Measurements from ENCODE around the gene PRKCE. TPM values are rescaled to one million over a fixed set of nuclear protein-coding genes. Genes with fewer than 3 reads are reported as not detected.

PRKCE gene
- total and polyA plus RNA-seq, 2 donors (not counting 1 experiment from before 2014, with no cell fraction given) = 23.6 to 271 TPM

GRCh38 chr2:45770811-45771210, 119.3 kb downstream of the PRKCE start:
- Mint-ChIP-seq H3K27ac (peak overlapping the region; percentile 8), H3K4me1 (peaks cover 79% of the 10 kb centered on the region), H3K4me3 (no peak overlapping the region), H3K9me3 (ENCODE audit: insufficient read depth) (no peaks in the 10 kb centered on the region), H3K27me3 (no peaks in the 10 kb centered on the region)
- TF ChIP-seq CTCF (IDR thresholded peaks at IDR 0.05) (no peak), EZH2 (IDR thresholded peaks at IDR 0.05; ENCODE audit: borderline replicate concordance, insufficient read depth, low read depth, low read length, poor library complexity, severe bottlenecking) (no peak)
- Histone ChIP-seq H4K20me1 (ENCODE audit: control insufficient read depth, insufficient read depth, low read length, poor library complexity, severe bottlenecking) (peaks cover 74% of the 10 kb centered on the region), H3K36me3 (replicated peaks in 1 of 2; ENCODE audit: control extremely low read depth in 1 of 2, control insufficient read depth in 1 of 2, extremely low read depth in 1 of 2, insufficient read depth in 2 of 2, low read length in 1 of 2) (no peaks in the 10 kb centered on the region), H2AFZ (ENCODE audit: insufficient read depth, low read depth, low read length, poor library complexity, severe bottlenecking) (no peak overlapping the region), H3K79me2 (ENCODE audit: control insufficient read depth, insufficient read depth, low read length) (peaks cover 85% of the 10 kb centered on the region), H3K27ac (ENCODE audit: low read length in 2 of 2) (no peak overlapping the region), H3K4me3 (ENCODE audit: control extremely low read depth in 1 of 5, extremely low read depth in 1 of 5, insufficient read depth in 1 of 5, low read depth in 2 of 5, low read length in 4 of 5) (no peak overlapping the region), H3K4me2 (replicated peaks; ENCODE audit: low read depth, low read length, poor library complexity, severe bottlenecking) (no peak overlapping the region), H3K9ac (ENCODE audit: low read length) (no peak overlapping the region), H3K4me1 (ENCODE audit: control insufficient read depth in 2 of 2, insufficient read depth in 2 of 2, low read length in 2 of 2) (peaks cover 34 to 50% of the 10 kb centered on the region in 2 donors), H3K9me3 (ENCODE audit: control extremely low read depth in 1 of 3, control insufficient read depth in 2 of 3, insufficient read depth in 1 of 3, low read length in 2 of 3) (no peaks in the 10 kb centered on the region), H3K27me3 (replicated peaks in 1 of 4; ENCODE audit: control extremely low read depth in 1 of 4, control insufficient read depth in 3 of 4, insufficient read depth in 4 of 4, low read length in 3 of 4) (no peaks in the 10 kb centered on the region)
- intact Hi-C loops (cut with micrococcal nuclease) = no loop called here
- 100% methylated on average over 1 of the region's 1 CpG for WGBS (ENCODE audit: insufficient coverage)
- no peak for ATAC-seq (ENCODE audit: low read depth)
- CTCF ChIA-PET = interaction anchor here (0.6 to 1.1 kb wide), 3 partner anchors 8 to 127 kb away, joined by 3 to 4 read pairs (median 4); no protein-coding TSS in a partner anchor
- no peak for DNase-seq
- POLR2A ChIA-PET = no interaction called here

- Histone ChIP-seq H3K79me2 (ENCODE audit: control insufficient read depth, insufficient read depth, low read length) (peaks cover 84% of the 10 kb centered on the region), H3K9ac (ENCODE audit: low read length) (no peak overlapping the region), H3K4me1 (ENCODE audit: control insufficient read depth in 2 of 2, insufficient read depth in 2 of 2, low read length in 2 of 2) (peaks cover 34 to 51% of the 10 kb centered on the region in 2 donors), H3K27ac (ENCODE audit: low read length in 2 of 2) (no peak overlapping the region), H2AFZ (ENCODE audit: insufficient read depth, low read depth, low read length, poor library complexity, severe bottlenecking) (no peak overlapping the region), H3K36me3 (replicated peaks in 1 of 2; ENCODE audit: control extremely low read depth in 1 of 2, control insufficient read depth in 1 of 2, extremely low read depth in 1 of 2, insufficient read depth in 2 of 2, low read length in 1 of 2) (no peaks in the 10 kb centered on the region), H3K27me3 (replicated peaks in 1 of 4; ENCODE audit: control extremely low read depth in 1 of 4, control insufficient read depth in 3 of 4, insufficient read depth in 4 of 4, low read length in 3 of 4) (no peaks in the 10 kb centered on the region), H3K9me3 (ENCODE audit: control extremely low read depth in 1 of 3, control insufficient read depth in 2 of 3, insufficient read depth in 1 of 3, low read length in 2 of 3) (no peaks in the 10 kb centered on the region), H3K4me2 (replicated peaks; ENCODE audit: low read depth, low read length, poor library complexity, severe bottlenecking) (no peak overlapping the region), H3K4me3 (ENCODE audit: control extremely low read depth in 1 of 5, extremely low read depth in 1 of 5, insufficient read depth in 1 of 5, low read depth in 2 of 5, low read length in 4 of 5) (no peak overlapping the region), H4K20me1 (ENCODE audit: control insufficient read depth, insufficient read depth, low read length, poor library complexity, severe bottlenecking) (peaks cover 75% of the 10 kb centered on the region)
- H3K27ac Mint-ChIP-seq = peak overlapping the region; percentile 8
- H3K9me3 Mint-ChIP-seq (ENCODE audit: insufficient read depth) = no peaks in the 10 kb centered on the region
- CTCF ChIA-PET = interaction anchor here (0.6 to 1.1 kb wide), 4 partner anchors 8 to 127 kb away, joined by 3 to 5 read pairs (median 4); no protein-coding TSS in a partner anchor
- WGBS (ENCODE audit: insufficient coverage) = 68% methylated on average over 10 of the region's 10 CpGs
- TF ChIP-seq EZH2 (IDR thresholded peaks at IDR 0.05; ENCODE audit: borderline replicate concordance, insufficient read depth, low read depth, low read length, poor library complexity, severe bottlenecking) (no peak), CTCF (IDR thresholded peaks at IDR 0.05) (no peak)
- peaks cover 79% of the 10 kb centered on the region for H3K4me1 Mint-ChIP-seq
- intact Hi-C loops (cut with micrococcal nuclease) = no loop called here
- POLR2A ChIA-PET = no interaction called here
- no peak overlapping the region for H3K4me3 Mint-ChIP-seq
- ATAC-seq (ENCODE audit: low read depth) (no peak), DNase-seq (no peak)
- no peaks in the 10 kb centered on the region for H3K27me3 Mint-ChIP-seq
These were observed 119.8 kb downstream of the PRKCE start for GRCh38 chr2:45771261-45771660.
